Neutrophil (primary cell): Measurements from ENCODE around the gene PLTP.

ENCODE experiments used
- H3K27ac ChIP-seq: fragments of 200-600 bp; sonication (generic); 2 replicates; pipeline ENCODE4 v1.5.1; 2016; ENCODE audit warnings: mild to moderate bottlenecking, moderate library complexity
- H3K27me3 ChIP-seq: fragments of 200-600 bp; sonication (generic); 2 replicates; pipeline ENCODE4 v1.6.0; 2016; ENCODE audit warnings: mild to moderate bottlenecking
- H3K36me3 ChIP-seq: fragments of 200-600 bp; sonication (generic); 2 replicates; pipeline ENCODE4 v1.5.1; 2017
- H3K4me1 ChIP-seq, 2 experiments: fragments of 200-600 bp in 1 of 2; sonication (generic) in 1 of 2; 1 replicate in 1 of 2; 2 replicates in 1 of 2; pipeline versions ENCODE4 v1.5.1 to v1.6.1; 2013 to 2016; ENCODE audit warnings: low read depth in 1 of 2, low read length in 1 of 2, mild to moderate bottlenecking in 1 of 2, moderate library complexity in 1 of 2; ENCODE audit not compliant: control insufficient read depth in 1 of 2, insufficient read depth in 1 of 2
- H3K4me3 ChIP-seq, 2 experiments: fragments of 200-600 bp in 1 of 2; sonication (generic) in 1 of 2; 1 replicate in 1 of 2; 2 replicates in 1 of 2; pipeline ENCODE4 v1.5.1; 2013 to 2016; ENCODE audit warnings: low read depth in 1 of 2, low read length in 1 of 2, mild to moderate bottlenecking in 1 of 2, moderate library complexity in 1 of 2
- H3K9me3 ChIP-seq: fragments of 200-600 bp; sonication (generic); 2 replicates; pipeline ENCODE4 v1.5.1; 2016
- TF ChIP-seq, protein P1 (sequence below): fragments of 200-600 bp; sonication (generic); IDR thresholded peaks from 2 replicates; pipeline ENCODE4 v1.5.1; 2016; ENCODE audit warnings: antibody characterized with exemption

Gene PLTP

DNA sequence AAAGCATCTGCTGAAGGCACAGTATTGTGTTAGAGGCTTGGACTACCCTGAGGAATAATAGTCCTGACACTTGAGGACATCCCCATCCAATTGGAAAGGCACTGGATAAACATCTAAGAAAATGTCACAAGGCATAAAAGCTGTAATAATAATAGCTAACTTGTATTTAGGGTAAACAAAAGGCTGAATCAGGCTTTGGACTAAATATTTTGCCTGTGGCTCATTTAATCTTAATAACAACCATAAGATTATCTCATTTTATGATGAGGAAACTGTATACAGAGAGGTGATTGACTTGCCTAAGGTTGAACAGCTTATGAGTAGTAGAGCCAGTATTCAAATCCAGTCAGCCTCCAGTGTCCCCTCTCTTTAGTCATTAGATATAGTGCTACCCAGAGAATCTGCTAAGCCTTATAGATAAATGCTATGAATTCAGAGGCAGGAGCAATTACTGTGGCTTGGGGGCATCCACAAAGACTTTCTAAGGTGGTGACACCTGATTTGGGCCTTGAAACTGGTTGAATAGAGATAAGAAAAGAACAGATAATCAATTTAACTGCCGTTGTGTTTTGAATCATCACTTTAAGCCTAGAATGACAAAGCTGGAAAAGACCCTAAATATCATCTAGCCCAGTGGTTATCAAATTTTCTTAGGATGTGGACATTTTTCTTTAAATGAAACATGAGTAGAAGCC, 38.4 kb downstream of the PLTP start:
- H3K9me3 ChIP-seq: no peaks in the 10 kb centered on the region
- H3K36me3 ChIP-seq: peaks cover 26% of the 10 kb centered on the region
- no peak overlapping the region for H3K4me3 ChIP-seq
- TF ChIP-seq, protein P1, sequence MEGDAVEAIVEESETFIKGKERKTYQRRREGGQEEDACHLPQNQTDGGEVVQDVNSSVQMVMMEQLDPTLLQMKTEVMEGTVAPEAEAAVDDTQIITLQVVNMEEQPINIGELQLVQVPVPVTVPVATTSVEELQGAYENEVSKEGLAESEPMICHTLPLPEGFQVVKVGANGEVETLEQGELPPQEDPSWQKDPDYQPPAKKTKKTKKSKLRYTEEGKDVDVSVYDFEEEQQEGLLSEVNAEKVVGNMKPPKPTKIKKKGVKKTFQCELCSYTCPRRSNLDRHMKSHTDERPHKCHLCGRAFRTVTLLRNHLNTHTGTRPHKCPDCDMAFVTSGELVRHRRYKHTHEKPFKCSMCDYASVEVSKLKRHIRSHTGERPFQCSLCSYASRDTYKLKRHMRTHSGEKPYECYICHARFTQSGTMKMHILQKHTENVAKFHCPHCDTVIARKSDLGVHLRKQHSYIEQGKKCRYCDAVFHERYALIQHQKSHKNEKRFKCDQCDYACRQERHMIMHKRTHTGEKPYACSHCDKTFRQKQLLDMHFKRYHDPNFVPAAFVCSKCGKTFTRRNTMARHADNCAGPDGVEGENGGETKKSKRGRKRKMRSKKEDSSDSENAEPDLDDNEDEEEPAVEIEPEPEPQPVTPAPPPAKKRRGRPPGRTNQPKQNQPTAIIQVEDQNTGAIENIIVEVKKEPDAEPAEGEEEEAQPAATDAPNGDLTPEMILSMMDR: no peak
- H3K27me3 ChIP-seq: no peaks in the 10 kb centered on the region
- no peaks in the 10 kb centered on the region for H3K4me1 ChIP-seq
- no peak overlapping the region for H3K27ac ChIP-seq

DNA sequence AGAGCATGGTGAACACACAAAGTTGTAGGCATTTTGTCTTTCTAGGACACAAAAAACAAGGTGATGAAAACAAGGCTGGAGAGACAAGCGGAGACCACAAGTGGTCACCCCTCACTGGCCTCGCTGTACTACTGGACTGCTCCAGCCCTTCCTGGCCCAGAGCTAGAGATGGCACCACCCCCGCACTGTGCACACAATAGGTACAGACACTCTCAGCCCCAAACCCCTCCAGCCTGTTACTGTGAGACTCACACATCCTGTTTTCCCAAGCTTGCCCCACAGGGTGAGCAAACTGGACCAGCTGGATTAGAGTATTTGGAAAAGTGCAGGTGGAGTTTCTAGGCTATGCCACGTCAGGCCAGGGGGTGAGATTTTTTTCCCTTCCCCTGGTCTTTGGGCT, 39.3 kb downstream of the PLTP start:
- no peak overlapping the region for H3K27ac ChIP-seq
- H3K36me3 ChIP-seq: peaks cover 16% of the 10 kb centered on the region
- H3K9me3 ChIP-seq: no peaks in the 10 kb centered on the region
- H3K27me3 ChIP-seq: no peaks in the 10 kb centered on the region
- TF ChIP-seq, protein P1: no peak
- H3K4me1 ChIP-seq: no peaks in the 10 kb centered on the region
- no peak overlapping the region for H3K4me3 ChIP-seq

DNA sequence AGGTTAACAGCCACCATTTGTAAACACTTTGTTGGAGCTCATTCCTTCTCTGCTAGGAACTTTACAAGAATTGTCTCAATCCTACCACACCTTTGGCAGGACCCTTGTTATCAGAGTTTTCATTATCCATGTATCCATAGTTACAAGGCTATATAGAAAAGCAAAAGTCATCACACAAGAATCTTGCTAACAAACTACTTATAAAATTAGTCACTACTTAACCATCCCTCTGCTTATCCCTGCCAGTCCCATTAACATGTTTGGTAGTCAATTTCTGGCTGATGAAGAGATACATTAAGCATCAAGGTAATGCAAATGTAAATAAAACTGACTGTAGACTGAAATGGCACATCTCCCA, 44.2 kb downstream of the PLTP start:
- H3K27ac ChIP-seq: no peak overlapping the region
- no peaks in the 10 kb centered on the region for H3K4me1 ChIP-seq
- H3K27me3 ChIP-seq: no peaks in the 10 kb centered on the region
- TF ChIP-seq, protein P1: no peak
- peaks cover 3% of the 10 kb centered on the region for H3K36me3 ChIP-seq
- H3K9me3 ChIP-seq: no peaks in the 10 kb centered on the region
- H3K4me3 ChIP-seq: no peak overlapping the region

DNA sequence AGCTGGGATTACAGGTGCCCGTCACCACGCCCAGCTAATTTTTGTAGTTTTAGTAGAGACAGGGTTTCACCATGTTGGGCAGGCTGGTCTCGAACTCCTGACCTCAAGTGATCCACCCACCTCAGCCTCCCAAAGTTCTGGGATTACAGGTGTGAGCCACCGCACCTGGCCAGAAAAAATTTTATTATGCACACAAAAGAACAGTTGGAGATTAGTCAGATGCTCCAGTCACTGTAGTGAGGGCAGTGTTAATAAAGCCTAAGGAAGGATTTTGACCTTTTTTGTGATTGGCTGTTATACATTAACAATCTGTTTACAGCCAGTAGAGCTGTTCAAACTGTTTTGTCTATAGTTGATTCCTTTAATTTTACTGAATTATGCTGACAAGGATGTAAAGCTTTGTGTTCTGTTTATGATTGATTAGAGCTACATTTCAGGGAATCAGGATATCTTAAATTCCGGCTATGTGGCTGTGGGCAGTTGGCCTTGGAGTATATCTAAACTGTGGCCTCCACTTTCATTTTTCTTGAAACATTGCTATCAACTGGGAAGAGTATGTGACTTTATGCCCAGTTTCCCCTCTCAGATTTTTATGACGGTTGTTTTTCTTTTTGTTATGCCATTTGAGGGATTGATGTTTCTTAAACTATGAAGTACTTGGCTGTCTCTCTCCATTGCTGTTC, 44.7 kb downstream of the PLTP start:
- no peak overlapping the region for H3K27ac ChIP-seq
- TF ChIP-seq, protein P1: no peak

DNA sequence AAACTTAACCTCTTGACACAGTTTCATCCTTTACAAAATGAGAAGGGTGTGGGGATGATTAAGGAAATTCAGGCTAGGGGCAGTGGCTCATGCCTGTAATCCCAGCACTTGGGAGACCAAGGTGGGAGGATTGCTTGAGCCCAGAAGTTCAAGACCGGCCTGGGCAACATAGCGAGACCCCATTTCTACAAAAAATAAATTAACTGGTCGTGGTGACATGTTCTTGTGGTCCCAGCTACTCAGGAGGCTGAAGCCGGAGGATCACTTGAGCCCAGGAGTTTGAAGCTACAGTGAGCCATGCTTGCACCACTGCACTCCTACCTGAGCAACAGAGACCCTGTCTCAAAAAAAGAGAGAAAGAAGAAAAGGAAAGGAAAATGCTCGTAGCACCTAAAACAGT, 45.5 kb downstream of the PLTP start:
- Histone ChIP-seq H3K27ac (no peak overlapping the region), H3K36me3 (no peaks in the 10 kb centered on the region)

More for the DNA sequence above, 44.7 kb downstream of the PLTP start:
- Histone ChIP-seq H3K27me3 (no peaks in the 10 kb centered on the region), H3K9me3 (no peaks in the 10 kb centered on the region), H3K4me1 (no peaks in the 10 kb centered on the region), H3K4me3 (no peak overlapping the region), H3K36me3 (no peaks in the 10 kb centered on the region)

More for the DNA sequence above, 45.5 kb downstream of the PLTP start:
- TF ChIP-seq, protein P1: no peak
- no peaks in the 10 kb centered on the region for H3K27me3 ChIP-seq
- H3K4me1 ChIP-seq: no peaks in the 10 kb centered on the region
- no peaks in the 10 kb centered on the region for H3K9me3 ChIP-seq
- H3K4me3 ChIP-seq: no peak overlapping the region
